Gastrocnemius medialis (tissue), 4 donors: Measurements from ENCODE around the gene NIPSNAP3A. TPM values are rescaled to one million over a fixed set of nuclear protein-coding genes. Genes with fewer than 3 reads are reported as not detected.
A peak's percentile ranks its signal among the peaks of the same experiment; 100 is the strongest.

Source experiments
- ATAC-seq, 2 donors: fragments of 150-250 bp; one replicate each; pipeline ENCODE4 v1.9.1; 2016
- DNase-seq, 2 donors: peaks; one replicate each; pipeline ENCODE4 v3.0.0-alpha.2; 2019
- H3K27ac ChIP-seq, 4 donors: fragments of 200-600 bp; sonication (generic); 1 replicate in 1 of 4; 2 replicates in 3 of 4; pipeline ENCODE4 v1.5.1; 2016 to 2018; ENCODE audit warnings: mild to moderate bottlenecking in 2 of 4, moderate library complexity in 1 of 4
- H3K27me3 ChIP-seq, 3 donors: fragments of 200-600 bp; sonication (generic) in 2 of 3; 1 replicate in 1 of 3; 2 replicates in 2 of 3; pipeline versions ENCODE4 v1.5.1 to v1.6.0; 2016 to 2019; ENCODE audit warnings: mild to moderate bottlenecking in 1 of 3, moderate library complexity in 1 of 3
- H3K36me3 ChIP-seq, 2 donors: fragments of 200-600 bp; sonication (generic) in 1 of 2; one replicate each; pipeline ENCODE4 v1.5.1; 2017 to 2018
- H3K4me1 ChIP-seq, 2 donors: fragments of 200-600 bp; sonication (generic) in 1 of 2; one replicate each; pipeline ENCODE4 v1.5.1; 2016 to 2017; ENCODE audit warnings: mild to moderate bottlenecking in 2 of 2
- H3K4me3 ChIP-seq, 4 donors: fragments of 200-600 bp; sonication (generic) in 3 of 4; 1 replicate in 1 of 4; 2 replicates in 3 of 4; pipeline ENCODE4 v1.5.1; 2016 to 2019; ENCODE audit warnings: mild to moderate bottlenecking in 2 of 4
- H3K9me3 ChIP-seq, 3 donors: fragments of 200-600 bp; sonication (generic) in 2 of 3; 1 replicate in 1 of 3; 2 replicates in 2 of 3; pipeline ENCODE4 v1.5.1; 2016 to 2019
- CTCF ChIP-seq, 5 experiments: fragments of 450-650 bp in 3 of 5; fragments of 200-600 bp in 2 of 5; sonication (generic) in 2 of 5; IDR thresholded peaks in 4 of 5; conservative IDR thresholded peaks in 1 of 5; 1 replicate in 4 of 5; 2 replicates in 1 of 5; pipeline ENCODE4 v1.5.1; 2016 to 2019; ENCODE audit warnings: antibody characterized with exemption in 5 of 5, mild to moderate bottlenecking in 3 of 5, moderate library complexity in 3 of 5
- POLR2A ChIP-seq, 2 donors: fragments of 450-650 bp; IDR thresholded peaks; one replicate each; pipeline ENCODE4 v1.6.1; 2017; ENCODE audit warnings: antibody characterized with exemption in 2 of 2, mild to moderate bottlenecking in 2 of 2, moderate library complexity in 2 of 2
- in situ Hi-C, 4 donors: fragments of 200-750 bp; cut with MboI; loops; one replicate each; pipeline versions ENCODE4 v1.15.0 to v1.8.0; 2017; ENCODE audit warnings: low sequenced_read_pairs in 4 of 4
- intact Hi-C: fragments of 100-400 bp; cut with DNase I; formaldehyde crosslinking; loops from one replicate; pipeline ENCODE4 v1.15.1; 2023; ENCODE audit warnings: low total_unique reads
- total RNA-seq, 4 donors: library from RNA; depleted of rRNA; stranded (reverse); fragments of >200 nt; gene quantifications; one replicate each; pipeline versions ENCODE4 v1.1.0 to v1.2.3, GENCODE V29; 2016

The NIPSNAP3A gene
- total RNA-seq, 4 donors from 2014 or later = 5.9 to 17.2 (median 6.9) TPM

GRCh38 chr9:104769655-104770054 lies 22.2 kb downstream of the NIPSNAP3A start:
- Histone ChIP-seq H3K27me3 (no peaks in the 10 kb centered on the region), H3K36me3 (no peaks in the 10 kb centered on the region), H3K4me3 (no peak overlapping the region), H3K27ac (peak overlapping the region in 3 of 4 donors; percentile 22 to 60 (median 29)), H3K9me3 (no peaks in the 10 kb centered on the region), H3K4me1 (peaks cover 23 to 35% of the 10 kb centered on the region in 2 donors)
- TF ChIP-seq POLR2A (IDR thresholded peaks at IDR 0.05) (no peak), CTCF (IDR thresholded peaks at IDR 0.05 in 4 of 5, conservative IDR thresholded peaks at IDR 0.05 in 1 of 5) (no peak)
- DNase-seq (no peak), ATAC-seq (no peak)
- in situ Hi-C loops = no loop called here
- intact Hi-C loops = loop anchor here (10.0 kb wide), 1 partner anchor 225 kb away; no protein-coding TSS in a partner anchor

GRCh38 chr9:104772714-104773510 lies 25.4 kb downstream of the NIPSNAP3A start:
- intact Hi-C loops (loop anchor here (10.0 kb wide), 1 partner anchor 222 kb away; no protein-coding TSS in a partner anchor), in situ Hi-C loops (no loop called here)
- TF ChIP-seq CTCF (IDR thresholded peaks at IDR 0.05 in 4 of 5, conservative IDR thresholded peaks at IDR 0.05 in 1 of 5) (no peak), POLR2A (IDR thresholded peaks at IDR 0.05) (no peak)
- no peaks in the 10 kb centered on the region for H3K36me3 ChIP-seq
- peak; percentile 71 to 86 for ATAC-seq
- peaks cover 43 to 59% of the 10 kb centered on the region in 2 donors for H3K4me1 ChIP-seq
- H3K9me3 ChIP-seq = no peaks in the 10 kb centered on the region
- H3K27ac ChIP-seq = peak overlapping the region; percentile 79 to 89 (median 88)
- DNase-seq = peak; percentile 46 to 64
- H3K4me3 ChIP-seq = peak overlapping the region; percentile 8 to 26 (median 16)
- no peaks in the 10 kb centered on the region for H3K27me3 ChIP-seq

GRCh38 chr9:104774132-104774531 lies 26.6 kb downstream of the NIPSNAP3A start:
- in situ Hi-C loops = no loop called here

More at GRCh38 chr9:104774132-104774531, 26.6 kb downstream of the NIPSNAP3A start:
- Histone ChIP-seq H3K27me3 (no peaks in the 10 kb centered on the region), H3K4me1 (peaks cover 43 to 59% of the 10 kb centered on the region in 2 donors), H3K4me3 (peak overlapping the region in 3 of 4 donors; percentile 11 to 35 (median 19)), H3K9me3 (no peaks in the 10 kb centered on the region), H3K36me3 (no peaks in the 10 kb centered on the region), H3K27ac (peak overlapping the region; percentile 79 to 89 (median 88))
- no peak for TF ChIP-seq CTCF (IDR thresholded peaks at IDR 0.05 in 4 of 5, conservative IDR thresholded peaks at IDR 0.05 in 1 of 5)
- no peak for TF ChIP-seq POLR2A (IDR thresholded peaks at IDR 0.05)
- intact Hi-C loops = loop anchor here (10.0 kb wide), 1 partner anchor 221 kb away; no protein-coding TSS in a partner anchor
- no peak for DNase-seq
- peak in 1 of 2 donors; percentile 25 for ATAC-seq
